ENCODE measurements around the gene TCERG1L. TPM values are rescaled to one million over a fixed set of nuclear protein-coding genes. Genes with fewer than 3 reads are reported as not detected.

TCERG1L gene
- total RNA-seq, 1 donor from 2014 or later, result not detected

DNA sequence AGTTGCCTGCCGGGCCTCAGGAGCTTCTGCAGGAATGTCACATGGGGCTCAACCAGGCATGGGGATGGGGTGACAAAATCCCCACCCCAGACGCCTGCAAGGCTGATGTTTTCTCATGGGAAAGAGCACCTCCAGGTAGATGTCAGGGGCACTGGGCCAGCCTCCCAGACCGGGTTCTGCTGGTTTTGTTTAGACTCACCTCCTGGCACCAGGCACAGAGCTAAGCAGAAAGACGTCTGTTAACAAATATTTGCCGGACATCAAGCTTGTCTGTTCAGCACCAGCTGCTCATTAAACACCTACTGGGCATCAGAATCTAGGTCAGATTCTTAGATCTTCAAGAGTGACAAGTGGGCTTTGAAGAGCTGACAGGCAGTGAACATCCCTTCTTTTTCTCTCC lies 34.9 kb upstream of the TCERG1L start:
- Histone ChIP-seq H3K36me3 (no peaks in the 10 kb centered on the region), H3K4me3 (no peak overlapping the region), H3K9me3 (no peaks in the 10 kb centered on the region), H3K27me3 (no peaks in the 10 kb centered on the region), H3K4me1 (no peaks in the 10 kb centered on the region), H3K27ac (no peak overlapping the region)
- DNase-seq (ENCODE audit: extremely low spot score in 2 of 2), result no peak
- TF ChIP-seq POLR2AphosphoS5 (IDR thresholded peaks at IDR 0.05; ENCODE audit: insufficient read depth in 1 of 2, low read depth in 1 of 2), result no peak
- TF ChIP-seq POLR2A (IDR thresholded peaks at IDR 0.05), result no peak
- no peak for TF ChIP-seq CTCF (IDR thresholded peaks at IDR 0.05)
- intact Hi-C loops (cut with DNase I), result no loop called here

GRCh38 chr10:131345691-131346090 lies 34.2 kb upstream of the TCERG1L start:
- no peaks in the 10 kb centered on the region for H3K9me3 ChIP-seq
- H3K4me1 ChIP-seq, result no peaks in the 10 kb centered on the region
- no peaks in the 10 kb centered on the region for H3K36me3 ChIP-seq
- TF ChIP-seq POLR2A (IDR thresholded peaks at IDR 0.05) (no peak), CTCF (IDR thresholded peaks at IDR 0.05) (no peak), POLR2AphosphoS5 (IDR thresholded peaks at IDR 0.05; ENCODE audit: insufficient read depth in 1 of 2, low read depth in 1 of 2) (no peak)
- H3K4me3 ChIP-seq, result no peak overlapping the region
- DNase-seq (ENCODE audit: extremely low spot score in 2 of 2), result no peak
- no peaks in the 10 kb centered on the region for H3K27me3 ChIP-seq
- H3K27ac ChIP-seq, result no peak overlapping the region
- intact Hi-C loops (cut with DNase I), result no loop called here

DNA sequence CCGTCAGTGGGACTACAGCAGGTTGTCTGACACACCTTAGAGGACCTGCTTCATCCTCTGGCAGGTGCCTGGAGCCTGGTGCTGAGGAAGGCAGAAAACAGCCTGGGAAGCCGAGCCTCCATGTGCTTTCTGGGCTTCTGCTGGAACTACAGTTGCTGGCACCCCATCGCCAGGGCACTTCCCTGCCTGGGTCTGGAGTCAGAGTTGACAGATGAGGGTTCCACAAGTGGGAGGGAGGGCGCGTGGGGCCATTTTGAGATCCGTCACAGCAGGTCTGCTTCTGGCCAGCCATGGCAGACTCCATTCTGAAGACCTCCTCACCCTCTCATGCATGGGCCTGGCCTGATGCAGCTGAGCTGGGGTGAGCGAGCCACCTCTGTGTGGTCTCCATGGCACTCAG lies 33.2 kb upstream of the TCERG1L start:
- intact Hi-C loops (cut with DNase I), result no loop called here
- DNase-seq (ENCODE audit: extremely low spot score in 2 of 2), result no peak
- Histone ChIP-seq H3K27ac (no peak overlapping the region), H3K36me3 (no peaks in the 10 kb centered on the region), H3K4me1 (no peaks in the 10 kb centered on the region), H3K27me3 (no peaks in the 10 kb centered on the region), H3K9me3 (no peaks in the 10 kb centered on the region), H3K4me3 (no peak overlapping the region)
- TF ChIP-seq POLR2AphosphoS5 (IDR thresholded peaks at IDR 0.05; ENCODE audit: insufficient read depth in 1 of 2, low read depth in 1 of 2) (no peak), CTCF (IDR thresholded peaks at IDR 0.05) (no peak), POLR2A (IDR thresholded peaks at IDR 0.05) (no peak)

GRCh38 chr10:131337741-131338140 lies 26.2 kb upstream of the TCERG1L start:
- intact Hi-C loops (cut with DNase I), result no loop called here
- H3K36me3 ChIP-seq, result no peaks in the 10 kb centered on the region
- no peak for DNase-seq (ENCODE audit: extremely low spot score in 2 of 2)
- no peak overlapping the region for H3K27ac ChIP-seq
- no peaks in the 10 kb centered on the region for H3K4me1 ChIP-seq
- H3K27me3 ChIP-seq, result no peaks in the 10 kb centered on the region
- H3K9me3 ChIP-seq, result no peaks in the 10 kb centered on the region
- no peak overlapping the region for H3K4me3 ChIP-seq
- TF ChIP-seq POLR2AphosphoS5 (IDR thresholded peaks at IDR 0.05; ENCODE audit: insufficient read depth in 1 of 2, low read depth in 1 of 2) (no peak), CTCF (IDR thresholded peaks at IDR 0.05) (no peak), POLR2A (IDR thresholded peaks at IDR 0.05) (no peak)

- no peak overlapping the region for H3K4me3 ChIP-seq
- H3K36me3 ChIP-seq, result no peaks in the 10 kb centered on the region
- H3K9me3 ChIP-seq, result no peaks in the 10 kb centered on the region
- intact Hi-C loops (cut with DNase I), result no loop called here
- TF ChIP-seq POLR2A (IDR thresholded peaks at IDR 0.05) (no peak), CTCF (IDR thresholded peaks at IDR 0.05) (no peak), POLR2AphosphoS5 (IDR thresholded peaks at IDR 0.05; ENCODE audit: insufficient read depth in 1 of 2, low read depth in 1 of 2) (no peak)
- H3K27ac ChIP-seq, result no peak overlapping the region
- DNase-seq (ENCODE audit: extremely low spot score in 2 of 2), result no peak
- no peaks in the 10 kb centered on the region for H3K27me3 ChIP-seq
- no peaks in the 10 kb centered on the region for H3K4me1 ChIP-seq
Observed at GRCh38 chr10:131332821-131333220, 21.3 kb upstream of the TCERG1L start.
